IPS-20b (cell line): ENCODE measurements around the gene COL18A1.

Source experiments
- H3K27ac ChIP-seq: one replicate; pipeline ENCODE4 v1.5.1; 2013; ENCODE audit warnings: low read length
- H3K27me3 ChIP-seq: 2 replicates; pipeline ENCODE4 v1.6.1; 2013; ENCODE audit warnings: mild to moderate bottlenecking, low read length, inconsistent platforms; ENCODE audit not compliant: insufficient read depth
- H3K36me3 ChIP-seq: 2 replicates; pipeline ENCODE4 v1.6.1; 2013; ENCODE audit warnings: low read depth, mild to moderate bottlenecking, inconsistent platforms, low read length, moderate library complexity; ENCODE audit not compliant: insufficient read depth
- H3K4me1 ChIP-seq: 2 replicates; pipeline ENCODE4 v1.6.1; 2013; ENCODE audit warnings: mild to moderate bottlenecking, control low read depth, inconsistent platforms, low read length, moderate library complexity; ENCODE audit not compliant: insufficient read depth
- H3K4me3 ChIP-seq: 2 replicates; pipeline ENCODE4 v1.5.1; 2013; ENCODE audit warnings: mild to moderate bottlenecking, low read length, inconsistent platforms
- H3K9ac ChIP-seq: 2 replicates; pipeline ENCODE4 v1.6.1; 2013; ENCODE audit warnings: low read depth, mild to moderate bottlenecking, inconsistent platforms, low read length, moderate library complexity
- H3K9me3 ChIP-seq: 2 replicates; pipeline ENCODE4 v1.6.1; 2013; ENCODE audit warnings: mild to moderate bottlenecking, low read depth, low read length, inconsistent platforms; ENCODE audit not compliant: insufficient read depth

COL18A1 gene

DNA sequence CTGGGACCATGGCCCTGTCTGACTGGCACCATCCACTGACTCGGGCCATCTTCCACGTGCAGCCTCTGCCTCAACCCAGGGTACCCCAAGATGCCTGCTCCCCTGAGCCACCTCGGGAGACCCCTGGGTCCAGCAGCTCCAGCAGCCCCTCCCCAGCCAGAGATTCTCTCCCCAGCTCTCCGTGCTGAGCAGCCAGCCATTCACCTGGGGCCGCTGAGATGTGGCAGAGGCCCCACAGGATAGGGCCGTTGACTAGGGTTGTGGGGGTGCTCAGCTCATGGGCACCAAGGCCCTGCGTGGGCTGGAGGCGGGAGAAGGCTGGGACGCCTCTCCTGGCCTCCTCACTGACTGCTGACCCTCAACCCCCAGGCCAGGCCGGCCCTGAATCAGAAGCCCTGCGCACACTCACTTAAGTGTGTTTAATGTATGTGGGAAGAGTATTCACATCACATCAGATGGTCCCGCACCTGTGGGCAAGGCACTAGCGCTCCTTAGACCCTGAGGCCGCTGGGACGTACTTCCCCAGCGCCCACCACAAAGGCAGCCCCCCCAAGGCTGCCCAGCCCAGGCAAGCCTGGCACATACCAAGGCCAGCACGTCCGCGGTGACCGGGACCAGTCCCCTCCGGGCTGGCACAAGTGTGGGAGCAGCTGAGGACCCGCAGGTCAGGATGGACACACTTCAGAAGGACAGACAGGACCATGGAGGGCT is 109.5 kb downstream of the COL18A1 start:
- Histone ChIP-seq H3K9me3 (peaks cover 15% of the 10 kb centered on the region), H3K9ac (no peak overlapping the region), H3K27me3 (no peaks in the 10 kb centered on the region), H3K4me3 (no peak overlapping the region), H3K4me1 (no peaks in the 10 kb centered on the region), H3K36me3 (peaks cover 41% of the 10 kb centered on the region), H3K27ac (no peak overlapping the region)

DNA sequence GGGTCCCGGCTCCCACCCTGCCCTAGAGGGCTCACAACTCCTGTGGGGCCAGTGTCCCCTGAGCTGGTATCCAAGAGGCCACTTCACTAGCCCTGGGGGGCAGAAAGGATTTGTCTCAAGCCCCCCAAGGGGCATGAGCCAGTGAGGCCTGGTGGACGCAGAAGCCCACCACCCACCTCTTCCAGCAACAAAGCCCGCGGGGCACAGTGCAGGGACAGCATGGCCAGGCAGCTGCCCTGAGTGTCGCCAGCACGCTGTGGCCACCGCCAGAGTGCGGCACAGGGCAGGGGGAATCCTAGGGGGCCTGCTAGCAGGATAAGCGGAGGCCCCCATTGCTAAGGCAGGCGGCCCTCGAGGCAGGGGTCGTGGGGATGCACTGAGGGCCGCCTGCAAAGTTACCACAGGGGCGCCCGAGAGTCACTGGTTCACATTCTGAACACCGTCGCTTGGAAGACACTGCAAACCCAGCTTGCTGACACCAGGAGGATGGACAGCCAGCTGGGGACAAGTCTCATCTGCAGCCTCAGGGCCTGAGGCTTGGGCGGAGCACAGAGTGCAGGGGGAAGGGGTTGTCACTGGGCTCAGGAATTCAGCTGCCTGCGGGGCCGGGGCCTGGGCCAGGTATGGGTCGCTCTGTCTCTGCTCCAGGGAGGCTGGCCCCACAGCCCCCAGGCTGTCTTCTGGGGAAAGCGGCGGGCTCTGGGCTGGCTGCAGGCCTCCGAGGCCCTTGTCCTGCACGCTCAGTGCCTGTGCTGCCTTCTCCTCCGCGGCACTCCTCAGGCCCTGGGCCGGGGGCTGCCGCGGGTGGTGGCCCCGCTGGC is 110.5 kb downstream of the COL18A1 start:
- Histone ChIP-seq H3K4me3 (no peak overlapping the region), H3K4me1 (no peaks in the 10 kb centered on the region), H3K36me3 (peaks cover 49% of the 10 kb centered on the region), H3K27me3 (no peaks in the 10 kb centered on the region), H3K27ac (no peak overlapping the region), H3K9me3 (peaks cover 25% of the 10 kb centered on the region), H3K9ac (no peak overlapping the region)

GRCh38 chr21:45516071-45516670 is 111.2 kb downstream of the COL18A1 start:
- H3K27me3 ChIP-seq = no peaks in the 10 kb centered on the region
- peaks cover 56% of the 10 kb centered on the region for H3K36me3 ChIP-seq
- peaks cover 32% of the 10 kb centered on the region for H3K9me3 ChIP-seq
- H3K4me1 ChIP-seq = no peaks in the 10 kb centered on the region
- H3K9ac ChIP-seq = no peak overlapping the region
- H3K4me3 ChIP-seq = no peak overlapping the region
- no peak overlapping the region for H3K27ac ChIP-seq

GRCh38 chr21:45516671-45517151 is 111.7 kb downstream of the COL18A1 start:
- Histone ChIP-seq H3K4me1 (no peaks in the 10 kb centered on the region), H3K4me3 (no peak overlapping the region), H3K9me3 (peaks cover 37% of the 10 kb centered on the region), H3K9ac (no peak overlapping the region), H3K27me3 (no peaks in the 10 kb centered on the region), H3K27ac (no peak overlapping the region), H3K36me3 (peaks cover 57% of the 10 kb centered on the region)

- Histone ChIP-seq H3K4me1 (no peaks in the 10 kb centered on the region), H3K36me3 (peaks cover 61% of the 10 kb centered on the region), H3K9ac (no peak overlapping the region), H3K27ac (no peak overlapping the region), H3K9me3 (peaks cover 45% of the 10 kb centered on the region), H3K27me3 (no peaks in the 10 kb centered on the region), H3K4me3 (no peak overlapping the region)
Observed at GRCh38 chr21:45517249-45518065, 112.5 kb downstream of the COL18A1 start.

GRCh38 chr21:45518742-45519141 is 113.8 kb downstream of the COL18A1 start:
- peaks cover 59% of the 10 kb centered on the region for H3K36me3 ChIP-seq
- H3K27ac ChIP-seq = no peak overlapping the region
- H3K9ac ChIP-seq = no peak overlapping the region
- H3K9me3 ChIP-seq = peaks cover 48% of the 10 kb centered on the region
- H3K4me3 ChIP-seq = no peak overlapping the region
- H3K27me3 ChIP-seq = no peaks in the 10 kb centered on the region
- no peaks in the 10 kb centered on the region for H3K4me1 ChIP-seq

DNA sequence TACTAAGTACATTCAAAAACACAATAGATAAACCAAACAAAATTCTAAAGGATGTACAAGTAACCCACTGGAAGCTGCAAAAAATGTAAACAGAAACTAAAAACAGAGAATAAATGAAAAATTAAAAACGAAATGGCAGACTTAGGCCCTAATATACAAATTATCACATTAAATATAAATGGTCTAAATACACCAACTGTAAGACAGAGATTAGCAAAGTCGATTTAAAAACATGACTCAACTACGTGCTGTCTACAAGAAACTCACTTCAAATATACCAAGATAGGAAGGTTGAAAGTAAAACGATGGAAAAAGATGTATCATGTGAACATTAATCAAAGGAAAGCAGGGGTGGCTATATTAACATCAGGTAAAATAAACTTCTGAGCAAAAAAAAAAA is 114.2 kb downstream of the COL18A1 start:
- H3K36me3 ChIP-seq = peaks cover 61% of the 10 kb centered on the region

GRCh38 chr21:45521241-45521640 is 116.3 kb downstream of the COL18A1 start:
- H3K9me3 ChIP-seq = peaks cover 48% of the 10 kb centered on the region
- peaks cover 70% of the 10 kb centered on the region for H3K36me3 ChIP-seq
- no peaks in the 10 kb centered on the region for H3K27me3 ChIP-seq

More for the DNA sequence above, 114.2 kb downstream of the COL18A1 start:
- H3K9me3 ChIP-seq = peaks cover 48% of the 10 kb centered on the region
- H3K4me3 ChIP-seq = no peak overlapping the region
- no peaks in the 10 kb centered on the region for H3K4me1 ChIP-seq
- no peak overlapping the region for H3K27ac ChIP-seq
- no peaks in the 10 kb centered on the region for H3K27me3 ChIP-seq
- no peak overlapping the region for H3K9ac ChIP-seq

GRCh38 chr21:45522381-45522780 is 117.4 kb downstream of the COL18A1 start:
- H3K36me3 ChIP-seq = peaks cover 65% of the 10 kb centered on the region
- H3K9ac ChIP-seq = no peak overlapping the region
- H3K4me1 ChIP-seq = no peaks in the 10 kb centered on the region
- no peak overlapping the region for H3K27ac ChIP-seq
- H3K27me3 ChIP-seq = no peaks in the 10 kb centered on the region
- peaks cover 48% of the 10 kb centered on the region for H3K9me3 ChIP-seq
- no peak overlapping the region for H3K4me3 ChIP-seq

More at GRCh38 chr21:45521241-45521640, 116.3 kb downstream of the COL18A1 start:
- no peak overlapping the region for H3K4me3 ChIP-seq
- no peaks in the 10 kb centered on the region for H3K4me1 ChIP-seq
- no peak overlapping the region for H3K27ac ChIP-seq
- no peak overlapping the region for H3K9ac ChIP-seq

GRCh38 chr21:45522986-45523385 is 118.0 kb downstream of the COL18A1 start:
- H3K9me3 ChIP-seq = peaks cover 48% of the 10 kb centered on the region
- H3K36me3 ChIP-seq = peaks cover 62% of the 10 kb centered on the region
- no peaks in the 10 kb centered on the region for H3K4me1 ChIP-seq
- H3K4me3 ChIP-seq = no peak overlapping the region
- no peaks in the 10 kb centered on the region for H3K27me3 ChIP-seq
- no peak overlapping the region for H3K27ac ChIP-seq
- no peak overlapping the region for H3K9ac ChIP-seq
